ENCODE measurements around the gene TCFL5.

The TCFL5 gene

DNA sequence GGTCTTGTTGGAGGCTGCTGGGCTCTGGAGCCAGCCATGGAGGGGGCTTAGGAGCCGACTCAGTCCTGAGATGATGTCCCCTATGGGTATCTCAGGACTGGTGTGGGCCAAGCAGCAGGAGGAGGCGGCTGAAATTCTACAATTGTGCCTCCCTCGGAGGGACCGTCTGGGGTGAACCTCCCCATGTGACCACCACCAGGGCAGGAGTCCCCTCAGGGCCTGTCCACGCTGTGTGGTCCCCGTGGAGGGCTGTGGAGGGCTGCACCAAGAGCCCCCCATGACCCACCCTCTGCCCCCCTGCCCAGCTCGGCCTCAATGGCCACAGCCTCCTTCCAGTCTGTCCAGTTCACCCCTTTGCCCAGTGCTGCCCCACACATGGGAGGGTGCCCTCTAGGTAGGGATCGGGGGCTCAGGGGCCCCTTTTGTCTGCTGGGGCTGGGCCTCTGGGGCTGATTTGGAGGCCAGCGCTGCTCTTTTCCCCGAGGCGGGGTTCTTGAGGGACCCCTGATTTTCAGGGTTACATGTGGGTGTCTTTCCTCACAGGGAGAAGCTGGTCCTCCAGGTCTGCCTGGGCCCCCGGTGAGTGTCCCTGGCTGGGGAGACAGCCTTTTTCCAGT lies 43.5 kb downstream of the TCFL5 start:
- Histone ChIP-seq H3K4me1 (ENCODE audit: insufficient read depth, low read length) (peaks cover 11% of the 10 kb centered on the region), H3K4me3 (ENCODE audit: low read length) (peak overlapping the region; percentile 59), H3K36me3 (ENCODE audit: insufficient read depth, low read length) (peaks cover 9% of the 10 kb centered on the region), H3K9ac (ENCODE audit: low read depth, low read length) (0 out of 2 replicates have a peak overlapping the region, but pooled peaks have one; percentile 44), H3K27ac (ENCODE audit: low read depth, low read length) (no peak overlapping the region), H3K9me3 (ENCODE audit: insufficient read depth, low read depth, low read length) (no peaks in the 10 kb centered on the region), H3K27me3 (ENCODE audit: insufficient read depth, low read length) (peaks cover 13% of the 10 kb centered on the region)
- WGBS: 92% methylated on average over 12 of the region's 12 CpGs

DNA sequence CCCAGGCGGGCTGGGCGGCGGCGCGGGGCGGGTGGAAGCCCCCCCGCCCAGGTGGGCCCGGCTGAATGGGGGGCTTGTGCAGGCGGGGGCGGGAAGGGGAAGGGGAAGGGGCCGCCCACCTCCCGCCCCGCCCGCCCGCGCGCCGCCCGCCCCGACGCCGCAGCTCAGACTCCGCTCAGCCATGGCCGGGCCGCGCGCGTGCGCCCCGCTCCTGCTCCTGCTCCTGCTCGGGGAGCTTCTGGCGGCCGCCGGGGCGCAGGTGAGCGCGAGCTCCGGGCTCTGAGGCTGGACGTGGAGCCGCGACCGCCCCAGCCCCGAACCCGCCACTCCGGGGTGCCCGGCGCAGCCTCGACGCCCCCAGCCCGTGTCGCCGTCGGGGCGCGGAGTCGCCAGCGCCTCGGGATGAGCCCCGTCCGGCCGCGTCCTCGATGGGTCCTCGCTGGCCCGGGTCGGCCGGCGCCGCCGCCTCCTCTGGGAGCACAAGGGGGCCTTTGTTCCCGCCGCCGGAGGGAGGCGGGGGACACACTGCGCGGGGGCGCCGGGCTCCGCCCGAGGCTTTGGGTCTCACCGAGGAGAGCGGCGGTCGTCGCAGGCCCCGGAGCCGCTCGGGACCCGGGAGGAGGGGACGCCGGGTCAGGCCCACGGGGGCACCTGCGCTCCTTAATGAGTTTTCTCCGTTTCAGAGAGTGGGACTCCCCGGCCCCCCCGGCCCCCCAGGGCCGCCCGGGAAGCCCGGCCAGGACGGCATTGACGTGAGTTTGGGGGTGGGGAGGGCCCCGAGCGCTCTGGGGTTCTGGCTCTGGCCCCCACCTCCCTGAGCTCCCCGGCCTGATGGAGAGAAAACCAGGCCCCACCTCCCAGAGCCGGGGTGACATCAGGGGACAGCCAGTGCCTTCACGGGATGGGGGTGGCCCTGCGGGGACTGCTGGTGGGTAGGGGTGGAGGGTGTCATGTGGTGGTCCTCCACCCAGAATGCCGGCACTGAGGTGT lies 44.4 kb downstream of the TCFL5 start, which contains the start of gene COL9A3:
TSS of gene COL9A3 (plus strand) at position 167 of the 990 bp plus-strand sequence. CDS start at position 182, 15 bp downstream.
- Histone ChIP-seq H3K4me3 (ENCODE audit: low read length) (peak within 1 kb of the TSS; percentile 62), H3K9me3 (ENCODE audit: insufficient read depth, low read depth, low read length) (no peaks in the 10 kb centered on the region), H3K27ac (ENCODE audit: low read depth, low read length) (peak within 1 kb of the TSS; percentile 80), H3K9ac (ENCODE audit: low read depth, low read length) (peak within 1 kb of the TSS; percentile 82), H3K27me3 (ENCODE audit: insufficient read depth, low read length) (peaks cover 13% of the 10 kb centered on the region), H3K36me3 (ENCODE audit: insufficient read depth, low read length) (peaks cover 13% of the 10 kb centered on the region), H3K4me1 (ENCODE audit: insufficient read depth, low read length) (peaks cover 11% of the 10 kb centered on the region)
- 8% methylated on average over 107 of the region's 108 CpGs for WGBS

DNA sequence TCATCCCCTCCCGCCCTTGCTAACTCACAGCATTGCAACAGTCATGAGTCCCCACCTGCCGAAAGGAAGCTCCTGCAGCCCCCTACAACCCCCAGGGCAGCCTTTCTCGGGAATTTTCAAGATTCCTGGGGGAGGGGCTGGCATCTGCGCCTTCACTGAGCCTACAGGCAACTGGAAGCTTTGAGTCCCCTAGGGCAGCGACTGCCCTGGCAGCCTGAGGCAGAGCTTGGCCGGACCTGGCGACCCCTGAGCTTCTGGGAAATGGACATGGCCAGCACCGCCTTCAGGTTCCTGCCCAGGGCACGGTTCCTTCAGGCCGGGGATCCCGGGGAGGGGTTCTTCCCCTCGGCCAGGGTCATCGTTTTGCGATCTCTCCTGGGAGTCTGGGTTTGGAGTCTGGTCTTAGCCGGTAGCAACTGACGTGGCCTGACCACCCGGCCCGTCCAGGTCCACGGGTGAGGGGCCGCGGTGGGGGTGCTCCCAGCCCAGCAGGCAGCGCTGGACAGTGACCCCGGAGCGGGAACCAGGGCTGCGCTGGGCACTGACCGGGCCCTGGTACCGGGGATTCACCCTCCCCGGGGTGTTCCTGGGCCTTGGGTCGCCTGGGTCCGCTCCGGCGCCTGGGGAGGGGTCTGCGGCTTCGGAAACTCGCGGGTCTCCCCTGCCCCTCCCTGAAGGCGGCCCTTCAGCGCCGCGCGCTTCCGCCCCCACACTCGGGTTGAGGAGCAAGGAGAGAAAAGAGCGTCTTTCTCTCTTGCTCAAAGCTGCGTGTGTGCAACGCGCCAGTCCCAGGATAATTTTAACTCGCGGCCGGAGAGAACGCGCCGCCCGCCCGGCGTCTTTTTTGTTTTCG lies 45.4 kb downstream of the TCFL5 start:
- no peaks in the 10 kb centered on the region for H3K9me3 ChIP-seq (ENCODE audit: insufficient read depth, low read depth, low read length)
- H3K9ac ChIP-seq (ENCODE audit: low read depth, low read length): peak overlapping the region; percentile 81
- peaks cover 13% of the 10 kb centered on the region for H3K27me3 ChIP-seq (ENCODE audit: insufficient read depth, low read length)
- WGBS: under 1% methylated on average over 57 of the region's 57 CpGs
- peaks cover 11% of the 10 kb centered on the region for H3K4me1 ChIP-seq (ENCODE audit: insufficient read depth, low read length)
- H3K36me3 ChIP-seq (ENCODE audit: insufficient read depth, low read length): peaks cover 13% of the 10 kb centered on the region
- peak overlapping the region; percentile 80 for H3K27ac ChIP-seq (ENCODE audit: low read depth, low read length)
- H3K4me3 ChIP-seq (ENCODE audit: low read length): peak overlapping the region; percentile 62

DNA sequence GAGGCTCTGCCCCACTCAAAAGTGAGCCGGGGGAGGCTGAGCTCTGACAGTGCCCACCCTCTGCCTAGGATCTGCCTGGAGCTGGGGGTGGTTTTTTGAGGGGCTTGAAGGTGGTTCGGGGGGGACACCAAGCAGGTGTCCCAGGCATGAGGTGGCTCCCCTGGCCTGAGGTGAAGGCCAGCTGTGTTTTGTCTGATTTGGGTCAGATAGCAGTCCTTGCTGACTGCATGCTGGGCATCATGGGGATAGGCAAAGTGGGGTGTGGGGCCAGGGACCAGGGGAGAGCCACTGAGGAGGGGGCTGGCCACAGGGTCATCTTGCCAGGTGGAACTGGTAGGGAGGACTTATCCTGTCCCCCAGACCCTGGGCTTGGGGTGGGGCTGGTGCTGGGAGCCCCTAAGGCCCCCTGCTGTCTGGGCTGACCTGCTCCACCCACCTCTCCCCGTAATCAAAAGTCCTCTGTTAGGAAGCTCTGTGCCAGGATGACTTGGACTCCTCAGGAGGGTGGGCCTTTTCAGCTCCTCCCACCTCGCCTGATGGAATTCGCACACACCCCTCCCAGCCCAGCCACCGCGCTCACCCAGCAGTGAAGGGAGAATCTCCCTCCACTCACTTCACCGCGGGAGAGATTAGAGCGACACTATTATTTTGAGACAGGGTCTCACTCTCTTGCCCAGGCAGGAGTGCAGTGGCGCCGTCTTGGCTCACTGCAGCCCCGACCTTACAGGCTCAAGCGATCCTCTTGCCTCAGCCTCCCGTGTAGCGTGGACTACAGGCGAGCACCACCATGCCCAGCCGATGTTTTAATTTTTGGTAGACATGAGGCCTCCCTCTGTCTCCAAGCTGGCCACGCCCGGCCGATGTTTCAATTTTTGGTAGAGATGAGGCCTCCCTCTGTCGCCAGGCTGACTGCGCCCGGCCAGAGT lies 46.3 kb downstream of the TCFL5 start:
- Histone ChIP-seq H3K27ac (ENCODE audit: low read depth, low read length) (peak overlapping the region; percentile 71; the same call in 1 of the 2 replicates), H3K4me3 (ENCODE audit: low read length) (peak overlapping the region; percentile 62), H3K9me3 (ENCODE audit: insufficient read depth, low read depth, low read length) (no peaks in the 10 kb centered on the region), H3K9ac (ENCODE audit: low read depth, low read length) (peak overlapping the region; percentile 55; the same call in 1 of the 2 replicates), H3K4me1 (ENCODE audit: insufficient read depth, low read length) (peaks cover 11% of the 10 kb centered on the region), H3K27me3 (ENCODE audit: insufficient read depth, low read length) (peaks cover 13% of the 10 kb centered on the region), H3K36me3 (ENCODE audit: insufficient read depth, low read length) (peaks cover 18% of the 10 kb centered on the region)
- 10% methylated on average over 24 of the region's 24 CpGs for whole genome bisulfite sequencing

DNA sequence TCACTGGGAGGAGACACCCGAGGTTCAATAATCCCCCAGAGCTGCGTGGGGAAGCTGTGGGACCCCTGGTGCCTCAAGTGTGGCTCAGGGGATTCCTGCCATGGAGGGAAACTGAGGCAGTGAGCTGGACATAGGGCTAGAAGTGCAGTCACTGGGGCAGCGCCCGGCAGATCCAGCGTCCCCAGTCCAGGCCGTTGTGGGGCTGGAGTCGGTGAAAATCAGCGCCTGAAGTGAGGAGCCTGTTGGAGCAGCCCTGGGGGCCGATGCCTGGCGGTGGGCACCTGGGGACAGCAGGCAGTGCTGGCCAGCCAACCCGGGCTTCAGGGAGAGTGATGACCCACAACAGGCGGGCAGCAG lies 46.9 kb downstream of the TCFL5 start:
- Histone ChIP-seq H3K27ac (ENCODE audit: low read depth, low read length) (no peak overlapping the region), H3K9me3 (ENCODE audit: insufficient read depth, low read depth, low read length) (no peaks in the 10 kb centered on the region), H3K4me1 (ENCODE audit: insufficient read depth, low read length) (peaks cover 11% of the 10 kb centered on the region), H3K9ac (ENCODE audit: low read depth, low read length) (no peak overlapping the region), H3K4me3 (ENCODE audit: low read length) (no peak overlapping the region), H3K27me3 (ENCODE audit: insufficient read depth, low read length) (peaks cover 13% of the 10 kb centered on the region), H3K36me3 (ENCODE audit: insufficient read depth, low read length) (peaks cover 19% of the 10 kb centered on the region)
- WGBS: 88% methylated on average over 12 of the region's 12 CpGs

DNA sequence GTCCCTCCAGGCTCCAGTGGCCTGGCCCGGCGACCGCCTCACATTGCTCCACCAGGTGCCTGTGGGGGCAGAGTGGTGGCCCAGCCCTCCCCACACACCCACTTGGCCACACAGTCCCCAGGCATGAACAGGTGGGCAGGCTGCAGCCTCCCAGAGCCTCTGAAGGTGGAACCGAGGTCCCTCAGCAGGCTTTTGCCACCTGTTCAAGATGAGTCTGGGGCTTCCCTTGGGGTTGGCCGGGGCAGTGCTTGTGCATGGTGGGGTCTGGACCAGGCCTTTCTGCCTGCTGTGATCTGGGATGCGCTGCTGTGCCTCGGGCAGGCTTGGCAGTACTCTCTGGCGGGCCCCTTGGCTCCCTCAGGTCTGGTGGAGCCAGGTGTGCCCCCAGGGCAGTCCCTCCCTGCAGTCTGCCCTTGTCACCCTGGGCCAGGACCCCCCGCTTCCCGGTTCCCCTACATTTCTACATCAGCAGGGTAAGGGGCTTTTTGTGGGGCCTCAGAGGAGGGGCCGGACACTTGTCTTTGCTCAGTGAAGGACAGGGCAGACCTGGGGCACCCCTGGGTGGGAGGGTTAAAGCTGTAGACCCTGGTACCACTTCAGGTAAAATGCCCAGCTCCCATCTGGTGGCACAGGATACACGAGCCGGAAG lies 47.4 kb downstream of the TCFL5 start:
- peaks cover 13% of the 10 kb centered on the region for H3K27me3 ChIP-seq (ENCODE audit: insufficient read depth, low read length)
- H3K9ac ChIP-seq (ENCODE audit: low read depth, low read length): no peak overlapping the region
- H3K9me3 ChIP-seq (ENCODE audit: insufficient read depth, low read depth, low read length): no peaks in the 10 kb centered on the region
- H3K27ac ChIP-seq (ENCODE audit: low read depth, low read length): no peak overlapping the region
- 92% methylated on average over 13 of the region's 13 CpGs for WGBS
- peaks cover 11% of the 10 kb centered on the region for H3K4me1 ChIP-seq (ENCODE audit: insufficient read depth, low read length)
- H3K4me3 ChIP-seq (ENCODE audit: low read length): no peak overlapping the region
- peaks cover 24% of the 10 kb centered on the region for H3K36me3 ChIP-seq (ENCODE audit: insufficient read depth, low read length)

DNA sequence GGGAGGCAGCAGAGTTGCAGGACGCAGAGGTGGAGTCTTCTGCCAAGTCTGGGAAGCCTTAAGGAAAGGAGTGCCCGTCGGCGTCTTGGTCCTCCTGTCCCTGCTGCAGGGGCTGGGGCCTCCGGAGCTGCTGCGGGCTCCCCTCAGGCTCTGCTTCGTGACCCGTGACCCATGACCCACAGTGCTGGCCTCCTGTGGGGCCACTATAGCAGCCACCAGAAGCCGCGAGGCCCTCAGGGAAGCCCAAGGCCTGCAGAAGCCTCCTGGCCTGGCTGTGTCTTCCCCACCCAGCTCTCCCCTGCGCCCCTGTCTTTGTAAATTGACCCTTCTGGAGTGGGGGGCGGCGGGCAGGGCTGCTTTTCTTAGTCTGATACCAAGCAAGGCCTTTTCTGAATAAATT lies 48.0 kb downstream of the TCFL5 start:
- Histone ChIP-seq H3K9me3 (ENCODE audit: insufficient read depth, low read depth, low read length) (no peaks in the 10 kb centered on the region), H3K27ac (ENCODE audit: low read depth, low read length) (no peak overlapping the region), H3K9ac (ENCODE audit: low read depth, low read length) (no peak overlapping the region), H3K4me1 (ENCODE audit: insufficient read depth, low read length) (peaks cover 11% of the 10 kb centered on the region; the same call in 1 of the 2 replicates), H3K36me3 (ENCODE audit: insufficient read depth, low read length) (peaks cover 29% of the 10 kb centered on the region), H3K27me3 (ENCODE audit: insufficient read depth, low read length) (peaks cover 13% of the 10 kb centered on the region), H3K4me3 (ENCODE audit: low read length) (no peak overlapping the region)
- 88% methylated on average over 13 of the region's 13 CpGs for WGBS

GRCh38 chr20:62812907-62813200 lies 48.8 kb downstream of the TCFL5 start:
- H3K4me3 ChIP-seq (ENCODE audit: low read length): no peak overlapping the region
- H3K27ac ChIP-seq (ENCODE audit: low read depth, low read length): no peak overlapping the region
- peaks cover 29% of the 10 kb centered on the region for H3K36me3 ChIP-seq (ENCODE audit: insufficient read depth, low read length)
- H3K4me1 ChIP-seq (ENCODE audit: insufficient read depth, low read length): peaks cover 11% of the 10 kb centered on the region; the same call in 1 of the 2 replicates
- no peaks in the 10 kb centered on the region for H3K9me3 ChIP-seq (ENCODE audit: insufficient read depth, low read depth, low read length)
- 96% methylated on average over 11 of the region's 11 CpGs for WGBS
- peaks cover 13% of the 10 kb centered on the region for H3K27me3 ChIP-seq (ENCODE audit: insufficient read depth, low read length)
- H3K9ac ChIP-seq (ENCODE audit: low read depth, low read length): no peak overlapping the region

- 95% methylated on average over 43 of the region's 43 CpGs for WGBS
- Histone ChIP-seq H3K36me3 (ENCODE audit: insufficient read depth, low read length) (peaks cover 29% of the 10 kb centered on the region), H3K4me3 (ENCODE audit: low read length) (no peak overlapping the region)
Measured at GRCh38 chr20:62812181-62812906, 49.3 kb downstream of the TCFL5 start.

More at GRCh38 chr20:62812181-62812906, 49.3 kb downstream of the TCFL5 start:
- no peaks in the 10 kb centered on the region for H3K9me3 ChIP-seq (ENCODE audit: insufficient read depth, low read depth, low read length)
- H3K4me1 ChIP-seq (ENCODE audit: insufficient read depth, low read length): peaks cover 11% of the 10 kb centered on the region; the same call in 1 of the 2 replicates
- H3K27ac ChIP-seq (ENCODE audit: low read depth, low read length): no peak overlapping the region
- H3K9ac ChIP-seq (ENCODE audit: low read depth, low read length): no peak overlapping the region
- peaks cover 10% of the 10 kb centered on the region for H3K27me3 ChIP-seq (ENCODE audit: insufficient read depth, low read length)
